ENCODE measurements around the gene HYOU1.
"Not testable (repeated sequence)": the region's sequence is repeated elsewhere in the genome, so short reads cannot be mapped to it uniquely, and the experiment has no call there.

Gene HYOU1

DNA sequence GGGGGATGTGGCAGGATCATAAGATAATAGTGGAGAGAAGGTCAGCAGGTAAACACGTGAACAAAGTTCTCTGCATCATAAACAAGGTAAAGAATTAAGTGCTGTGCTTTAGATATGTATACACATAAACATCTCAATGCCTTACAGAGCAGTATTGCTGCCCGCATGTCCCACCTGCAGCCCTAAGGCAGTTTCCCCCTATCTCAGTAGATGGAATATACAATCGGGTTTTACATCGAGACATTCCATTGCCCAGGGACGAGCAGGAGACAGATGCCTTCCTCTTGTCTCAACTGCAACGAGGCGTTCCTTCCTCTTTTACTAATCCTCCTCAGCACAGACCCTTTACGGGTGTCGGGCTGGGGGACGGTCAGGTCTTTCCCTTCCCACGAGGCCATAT lies 17.5 kb downstream of the HYOU1 start:
- DNase-seq = not testable (repeated sequence)

DNA sequence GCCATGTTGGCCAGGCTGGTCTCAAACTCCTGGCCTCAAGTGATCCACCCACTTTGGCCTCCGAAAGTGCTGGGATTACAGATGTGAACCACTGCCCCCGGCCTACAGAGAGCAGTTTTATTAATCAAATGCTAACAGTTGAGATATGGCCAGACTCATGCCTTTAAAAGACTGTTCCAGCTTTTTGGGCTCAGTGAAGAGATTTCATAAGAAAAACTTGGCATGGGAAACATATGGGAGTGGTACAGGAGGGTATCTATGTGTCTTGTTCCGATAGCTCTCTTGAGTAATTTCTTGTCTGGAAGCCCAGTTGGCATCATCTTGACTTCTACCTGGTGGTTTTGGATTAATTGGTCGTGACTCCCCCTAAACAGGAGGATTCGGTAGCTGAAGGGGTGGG lies 18.1 kb downstream of the HYOU1 start:
- no peak for DNase-seq

DNA sequence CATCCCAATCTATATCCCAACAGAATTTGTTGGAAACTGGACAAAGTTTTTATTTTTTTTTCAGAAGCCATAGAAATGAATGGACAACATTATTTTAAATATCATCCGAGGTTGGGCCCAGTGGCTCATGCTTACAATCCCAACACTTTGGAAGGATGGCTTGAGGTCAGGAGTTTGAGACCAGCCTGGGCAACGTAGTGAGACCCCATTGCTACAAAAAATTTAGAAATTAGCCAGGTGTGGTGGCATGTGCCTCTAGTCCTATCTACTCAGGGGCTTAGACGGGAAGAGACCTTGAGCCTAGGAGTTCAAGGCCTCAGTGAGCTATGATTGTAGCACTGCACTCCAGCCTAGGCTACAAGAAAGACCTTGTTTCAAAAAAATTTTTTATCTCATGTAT lies 22.2 kb downstream of the HYOU1 start:
- no peak for DNase-seq

DNA sequence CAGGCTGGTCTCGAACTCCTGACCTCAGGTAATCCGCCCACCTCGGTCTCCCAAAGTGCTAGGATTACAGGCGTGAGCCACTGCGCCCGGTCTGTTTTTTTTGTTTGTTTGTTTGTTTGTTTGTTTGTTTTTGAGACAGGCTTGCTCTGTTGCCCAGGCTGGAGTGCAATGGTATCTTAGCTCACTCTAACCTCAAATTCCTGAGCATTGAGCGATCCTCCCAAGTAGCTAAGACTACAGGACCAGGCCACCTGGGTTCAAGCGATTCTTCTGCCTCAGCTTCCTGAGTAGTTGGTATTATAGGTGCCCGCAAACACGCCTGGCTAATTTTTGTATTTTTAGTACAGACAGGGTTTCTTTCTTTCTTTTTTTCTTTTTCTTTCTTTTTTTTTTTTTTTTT lies 23.6 kb downstream of the HYOU1 start:
- not testable (repeated sequence) for DNase-seq

DNA sequence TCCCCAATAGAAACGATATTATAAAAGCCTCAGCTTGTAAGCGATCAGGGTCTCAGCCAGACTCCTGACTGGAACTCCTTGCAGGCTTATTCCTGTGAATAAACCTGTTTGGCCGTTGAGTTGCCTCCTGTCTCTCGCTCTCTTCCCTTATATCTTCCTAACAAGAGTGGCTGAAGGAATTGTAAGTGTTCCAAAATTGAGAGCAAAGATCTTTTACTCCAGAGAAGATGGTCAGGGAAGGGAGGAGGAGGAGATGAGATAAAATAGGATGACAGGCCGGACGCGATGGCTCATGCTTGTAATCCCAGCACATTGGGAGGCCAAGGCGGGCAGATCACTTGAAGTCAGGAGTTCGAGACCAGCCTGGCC lies 25.1 kb downstream of the HYOU1 start:
- DNase-seq = no peak

DNA sequence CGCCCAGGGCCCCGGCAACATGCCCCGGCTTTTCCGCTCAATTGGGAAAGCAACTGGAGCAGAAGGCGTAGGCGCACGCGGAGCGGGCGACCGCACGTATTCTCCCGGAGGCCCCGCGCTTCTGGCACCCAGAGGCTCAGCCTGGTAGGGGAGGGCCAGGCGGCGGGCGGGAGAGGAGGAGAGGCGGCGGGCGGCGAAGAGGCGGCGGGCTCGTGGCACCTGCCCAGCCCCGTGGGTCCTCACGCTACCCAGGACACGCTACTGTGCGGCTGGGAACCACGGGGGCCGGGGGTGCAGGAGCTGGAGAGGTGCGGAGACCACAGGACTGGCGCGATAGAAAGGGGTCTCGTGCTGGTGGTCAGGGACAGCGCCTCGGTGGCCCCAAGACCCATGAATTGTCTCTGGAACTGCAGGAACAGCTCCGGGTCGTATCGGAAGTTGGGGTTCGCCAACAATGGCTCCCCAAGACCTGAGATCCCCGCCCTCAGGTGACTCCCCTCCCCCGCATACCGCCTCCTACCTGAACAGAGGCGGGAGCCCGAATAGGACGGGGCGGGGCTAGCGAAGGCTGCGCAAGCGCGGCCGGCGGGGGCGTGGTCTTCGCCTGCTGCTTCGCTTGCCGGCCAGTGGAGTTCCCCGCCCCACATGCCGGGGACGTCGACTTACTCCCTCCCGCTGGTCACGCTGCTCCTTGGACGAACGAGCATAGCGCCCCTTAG lies 26.5 kb downstream of the HYOU1 start, which contains the start of gene SLC37A4:
SLC37A4 (minus strand) TSS at position 549 of the 719 bp plus-strand sequence.
- peak; percentile 97 for DNase-seq

DNA sequence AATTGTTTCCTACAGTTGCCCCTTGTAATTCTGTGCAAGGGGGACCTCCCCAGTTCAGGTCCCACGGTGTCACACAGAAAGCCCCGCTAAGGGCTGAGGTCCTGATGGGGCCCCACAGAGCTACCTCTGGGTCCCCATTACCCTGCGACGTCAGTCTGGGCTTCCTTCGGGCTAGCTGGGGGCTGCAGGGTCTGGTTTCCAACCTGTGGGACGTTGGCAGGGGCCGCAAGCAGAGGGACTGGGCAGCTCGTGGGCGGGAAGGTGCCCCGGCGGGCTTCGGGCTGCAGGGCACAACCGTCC lies 27.0 kb downstream of the HYOU1 start:
- DNase-seq = no peak

DNA sequence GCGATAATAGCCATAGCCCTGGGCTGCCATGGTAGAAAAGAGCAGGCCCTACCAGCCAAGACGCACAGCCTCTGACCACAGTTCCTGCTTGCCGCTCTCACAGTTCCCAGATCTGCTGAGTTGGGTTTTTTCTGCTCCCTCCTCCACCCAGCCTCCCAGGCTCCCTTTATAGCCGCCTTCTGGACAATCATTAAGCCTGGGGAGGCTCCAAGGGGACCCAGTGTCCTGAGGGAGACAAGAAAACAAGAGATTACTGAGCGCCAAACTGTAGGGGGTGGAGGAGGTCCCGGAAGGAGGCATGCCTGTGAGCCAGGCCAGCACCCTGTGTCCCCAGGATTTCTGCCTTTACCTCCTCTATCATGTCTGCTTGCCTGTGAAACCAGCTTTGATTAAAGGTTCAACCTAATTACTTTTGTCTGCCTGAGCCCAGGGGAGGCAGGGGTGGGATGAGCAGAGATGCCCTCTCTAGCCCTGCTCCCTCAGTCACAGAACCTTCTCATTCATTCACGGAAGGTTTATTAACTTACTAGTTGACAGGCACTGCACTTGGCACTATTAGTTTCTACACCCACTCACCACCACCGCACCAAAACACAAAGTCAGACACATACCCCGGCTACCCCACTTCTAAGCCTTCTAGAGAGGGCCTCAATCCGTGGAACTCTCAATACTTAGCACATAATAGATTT lies 27.5 kb downstream of the HYOU1 start:
- DNase-seq = no peak

DNA sequence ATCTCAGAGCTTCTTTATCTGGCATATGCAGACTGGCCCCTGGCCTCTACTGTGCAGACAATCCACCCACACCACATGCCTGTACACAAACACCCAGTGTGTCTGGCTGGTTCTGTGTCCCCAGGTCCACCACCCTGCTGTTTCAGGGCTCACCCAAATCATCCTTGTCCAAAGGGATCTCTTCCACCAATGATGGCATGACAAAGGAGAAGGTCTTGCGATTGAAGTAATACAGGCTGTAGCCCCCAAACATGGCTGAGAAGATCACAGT lies 28.0 kb downstream of the HYOU1 start:
- DNase-seq = no peak

DNA sequence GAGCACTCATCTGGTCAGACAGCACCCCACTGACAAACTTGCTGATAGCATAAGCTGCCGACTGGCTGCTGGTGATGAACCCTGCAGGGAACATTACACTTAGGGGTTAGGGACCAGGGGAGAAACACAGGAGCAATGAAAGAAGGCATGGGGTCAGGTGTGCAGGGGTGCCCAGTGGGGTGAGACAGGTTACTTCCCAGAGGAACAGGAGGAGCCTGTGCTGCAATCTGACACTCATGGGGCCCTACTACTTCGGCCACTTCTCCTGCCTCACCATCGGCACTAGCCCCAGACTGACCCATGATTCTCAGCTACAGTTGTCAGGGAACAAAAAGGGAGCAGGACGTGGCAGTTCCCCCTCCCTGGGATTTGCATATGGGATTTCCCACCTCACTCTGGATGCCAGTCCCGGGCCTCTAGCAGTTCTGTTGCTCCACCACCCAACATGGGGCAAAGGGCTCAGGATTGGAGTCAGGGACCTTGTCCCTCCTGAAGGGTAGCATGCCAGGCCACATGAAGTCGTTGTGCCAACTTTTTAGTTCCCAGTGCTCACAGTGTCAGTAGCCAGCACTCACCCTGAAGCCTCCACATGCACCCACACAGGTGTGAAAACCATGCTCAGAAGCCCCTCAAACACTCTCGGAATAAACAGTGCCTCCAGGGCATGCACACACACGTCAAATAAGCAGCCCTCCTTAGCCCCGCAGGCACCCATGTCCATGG lies 28.5 kb downstream of the HYOU1 start:
- DNase-seq = no peak

DNA sequence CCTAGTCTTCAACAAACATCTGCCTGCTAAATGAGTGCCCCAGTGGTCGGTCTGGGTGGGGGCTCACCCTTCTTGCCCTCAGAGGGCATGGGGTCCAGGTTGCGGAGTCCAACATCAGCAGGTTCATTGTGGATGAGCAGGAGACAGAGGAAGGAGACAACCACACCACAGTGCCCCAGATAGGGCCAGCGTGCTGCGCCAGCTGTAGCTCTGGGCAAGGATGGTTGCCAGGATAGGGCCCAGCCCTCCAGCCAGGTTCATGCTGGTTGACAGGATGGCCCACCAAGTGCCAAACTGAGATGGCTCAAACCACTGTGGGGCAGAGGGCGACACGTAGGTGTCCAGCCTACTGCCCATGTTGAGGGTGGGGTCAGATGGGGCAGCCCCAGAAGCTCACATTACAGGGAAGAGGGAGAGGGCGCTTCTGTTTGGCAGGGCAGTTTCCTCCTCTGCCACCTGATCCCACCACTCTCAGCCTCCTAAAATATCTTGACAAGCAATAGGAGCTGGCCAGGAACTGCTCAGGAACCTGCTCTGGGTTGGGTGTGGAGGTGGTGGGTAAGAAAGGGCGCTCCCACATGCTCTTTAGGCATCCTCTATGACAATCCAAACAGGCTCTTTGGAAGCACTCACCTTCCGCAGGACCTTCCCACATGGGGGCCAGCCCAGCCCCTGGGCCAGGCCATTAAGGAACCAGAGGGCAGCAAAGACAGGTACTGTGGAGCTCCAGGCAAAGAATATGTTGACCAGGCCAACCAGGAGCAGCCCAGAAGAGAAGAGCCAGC lies 29.3 kb downstream of the HYOU1 start:
- DNase-seq = no peak

DNA sequence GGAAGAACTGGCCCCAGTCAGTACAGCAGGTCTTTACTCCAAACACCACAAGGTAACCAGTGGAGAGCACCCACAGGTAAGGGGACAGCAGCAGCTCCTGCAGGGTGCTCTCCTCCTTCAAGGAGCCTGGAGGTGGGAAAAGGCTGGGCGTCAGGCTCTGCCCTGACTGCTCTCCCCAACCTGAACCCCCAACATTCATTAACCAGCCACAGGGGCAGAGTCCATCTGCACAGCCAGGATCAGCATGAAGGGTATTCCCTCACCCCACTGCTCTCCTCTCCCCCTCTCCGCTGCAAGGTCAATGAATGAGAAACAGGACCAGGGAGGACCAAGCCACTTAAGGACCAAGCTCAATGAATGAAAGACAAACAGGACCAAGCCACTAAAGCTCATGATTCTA lies 30.0 kb downstream of the HYOU1 start:
- DNase-seq = no peak

DNA sequence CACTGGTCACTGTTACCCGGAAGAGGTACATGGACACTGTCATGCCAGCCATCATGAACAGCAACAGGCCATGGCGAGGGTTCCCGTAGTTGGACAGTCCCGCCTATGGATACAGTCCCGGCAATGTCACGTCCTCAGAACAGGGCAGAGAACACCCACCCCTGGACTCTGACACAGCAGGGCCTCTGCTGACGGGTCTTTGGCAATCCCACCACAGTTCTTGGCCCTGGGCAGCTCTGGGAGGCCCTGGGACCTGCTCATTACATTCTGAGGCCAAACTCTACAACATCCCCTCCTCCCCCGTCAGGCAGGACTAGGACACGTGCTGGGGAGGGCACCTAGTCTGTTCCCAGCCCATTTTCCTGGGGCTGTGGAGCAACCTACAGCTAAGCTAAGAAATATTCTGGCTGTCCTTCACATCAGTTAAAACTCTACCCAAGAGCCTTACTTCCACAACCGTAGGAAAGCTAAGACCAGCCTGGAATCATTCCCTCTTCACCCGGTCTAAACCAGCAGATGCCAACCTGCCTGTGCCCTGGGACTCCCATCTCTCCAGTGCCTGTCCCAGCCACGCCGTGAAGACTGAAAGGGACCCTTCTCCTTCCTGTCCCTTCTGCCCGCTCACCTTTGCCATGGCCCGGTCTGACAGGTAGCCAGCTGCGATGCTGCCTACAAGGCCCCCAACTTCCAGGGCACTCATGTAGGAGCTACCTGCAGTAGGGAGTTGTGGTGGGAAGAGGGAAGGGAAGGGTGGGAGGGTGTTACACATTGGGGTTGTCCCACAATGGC lies 30.8 kb downstream of the HYOU1 start:
- DNase-seq = no peak

DNA sequence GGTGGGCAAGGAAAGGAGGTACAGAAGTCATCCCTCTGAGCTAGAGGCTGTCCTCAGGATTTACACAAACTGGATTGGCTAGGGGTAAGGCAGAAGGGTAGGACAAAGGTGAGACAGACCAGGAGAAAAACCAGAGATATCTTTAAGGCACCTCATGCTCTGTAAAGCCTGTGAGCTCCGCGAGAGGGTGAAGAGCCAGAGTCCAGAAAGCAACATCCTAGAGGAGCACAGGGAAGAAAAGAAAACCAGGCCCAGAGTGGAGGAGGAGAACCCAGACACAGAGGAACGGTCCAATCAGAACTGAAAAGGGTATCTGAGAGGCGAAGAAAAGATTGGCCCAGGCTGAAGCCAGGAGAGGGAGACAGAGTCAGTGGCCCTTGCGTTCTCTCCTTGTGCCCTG lies 31.5 kb downstream of the HYOU1 start:
- DNase-seq = no peak

DNA sequence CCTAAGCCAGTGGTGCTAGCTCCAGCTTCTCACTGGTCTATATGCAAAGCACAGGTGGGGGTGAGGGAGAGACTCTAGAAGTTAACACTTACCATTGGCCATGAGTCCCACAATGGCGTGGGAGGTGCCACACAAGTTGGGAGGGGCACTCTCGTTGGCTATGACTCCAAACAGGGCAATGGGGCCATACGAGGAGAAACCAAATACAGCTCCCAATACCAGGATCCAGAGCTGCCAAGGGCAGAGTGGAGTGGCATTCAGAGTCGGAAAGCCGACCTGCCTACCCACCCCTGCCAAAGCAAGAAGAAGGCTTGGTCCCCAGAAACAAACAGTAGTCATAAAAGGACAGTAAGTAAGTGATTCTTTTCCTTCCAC lies 31.9 kb downstream of the HYOU1 start:
- no peak for DNase-seq

DNA sequence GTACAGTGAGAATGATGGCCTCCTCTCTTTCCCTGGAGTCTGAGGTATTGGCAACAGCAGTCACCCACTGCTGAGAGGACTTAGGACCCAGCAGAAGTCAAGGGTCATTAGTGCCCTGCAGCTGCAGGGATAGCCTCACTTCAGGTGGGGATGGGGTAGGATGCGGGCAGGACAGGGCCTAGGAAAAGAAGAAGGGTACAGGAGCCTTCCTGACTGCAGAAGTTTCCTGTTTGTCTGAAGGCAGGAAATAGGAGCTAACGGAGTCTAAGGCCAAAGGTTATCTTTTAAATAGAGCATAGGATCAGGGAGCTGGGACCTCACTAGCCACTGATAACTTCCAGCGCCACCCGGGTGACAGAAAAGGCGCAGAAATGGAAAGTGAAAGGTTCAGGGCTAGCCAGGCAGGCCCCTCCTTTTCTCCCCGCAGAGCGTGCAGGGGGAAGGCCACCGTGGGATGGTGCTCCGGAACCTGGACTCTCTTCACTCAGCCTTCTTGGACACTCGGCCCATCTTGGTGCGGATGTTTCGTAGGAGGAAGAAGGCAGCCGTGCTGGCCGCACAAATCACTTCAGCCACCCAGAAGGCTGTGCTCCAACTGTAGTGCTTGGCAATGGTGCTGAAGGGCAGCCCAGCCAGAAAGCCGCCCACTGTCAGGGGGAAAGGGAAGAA lies 32.4 kb downstream of the HYOU1 start:
- no peak for DNase-seq

DNA sequence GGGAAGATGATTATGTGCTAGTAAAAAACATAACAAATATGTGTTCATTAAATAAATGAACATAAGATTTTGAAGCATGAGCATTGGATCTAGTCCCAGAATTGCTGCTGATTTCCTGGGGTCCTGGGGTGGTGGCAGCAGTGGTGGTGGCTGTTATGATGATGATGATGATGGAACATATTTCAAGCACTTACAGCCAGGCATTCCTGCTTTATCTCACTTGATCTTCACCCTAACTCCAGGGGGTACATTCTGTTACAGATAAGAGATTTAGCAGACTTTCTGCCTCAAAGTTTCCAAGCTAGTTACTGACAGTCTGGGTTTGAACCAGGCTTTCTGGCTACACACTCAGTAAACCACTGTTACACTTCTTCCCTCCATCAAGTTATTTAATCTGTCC lies 33.3 kb downstream of the HYOU1 start:
- no peak for DNase-seq

DNA sequence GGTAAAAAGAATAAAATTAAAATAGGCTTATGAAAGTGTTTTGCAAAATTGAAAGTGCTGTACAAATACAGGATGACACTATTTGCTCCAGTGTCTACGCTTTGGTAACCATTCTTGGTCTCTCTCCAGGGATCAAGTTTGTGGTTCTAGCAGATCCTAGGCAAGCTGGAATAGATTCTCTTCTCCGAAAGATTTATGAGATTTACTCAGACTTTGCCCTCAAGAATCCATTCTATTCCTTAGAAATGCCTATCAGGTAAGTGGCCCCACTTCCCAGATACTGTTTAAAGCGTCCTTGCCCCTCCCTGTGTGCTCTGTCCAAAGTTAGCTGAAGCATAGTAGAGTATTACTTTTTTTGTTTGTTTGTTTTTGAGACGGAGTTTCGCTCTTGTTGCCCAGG lies 35.4 kb downstream of the HYOU1 start:
- no peak for DNase-seq

DNA sequence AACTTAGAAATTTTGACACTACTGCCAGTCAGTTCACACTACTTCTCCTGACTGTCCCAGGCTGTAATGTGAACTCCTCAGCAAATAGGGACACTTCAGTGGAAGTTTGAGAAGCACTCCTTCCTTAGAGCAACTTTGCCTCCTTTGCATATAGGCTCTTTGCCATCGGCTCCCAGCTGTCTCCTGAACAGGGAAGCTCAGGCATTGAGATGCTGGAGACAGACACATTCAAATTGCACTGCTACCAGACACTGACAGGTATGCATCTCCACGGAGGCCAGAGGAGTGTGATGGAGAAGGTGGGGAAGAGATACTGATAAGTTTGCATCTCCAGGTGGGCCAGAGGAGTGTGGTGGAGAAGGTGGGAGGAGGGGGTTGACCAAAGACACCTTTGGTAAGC lies 37.0 kb downstream of the HYOU1 start:
- no peak for DNase-seq

DNA sequence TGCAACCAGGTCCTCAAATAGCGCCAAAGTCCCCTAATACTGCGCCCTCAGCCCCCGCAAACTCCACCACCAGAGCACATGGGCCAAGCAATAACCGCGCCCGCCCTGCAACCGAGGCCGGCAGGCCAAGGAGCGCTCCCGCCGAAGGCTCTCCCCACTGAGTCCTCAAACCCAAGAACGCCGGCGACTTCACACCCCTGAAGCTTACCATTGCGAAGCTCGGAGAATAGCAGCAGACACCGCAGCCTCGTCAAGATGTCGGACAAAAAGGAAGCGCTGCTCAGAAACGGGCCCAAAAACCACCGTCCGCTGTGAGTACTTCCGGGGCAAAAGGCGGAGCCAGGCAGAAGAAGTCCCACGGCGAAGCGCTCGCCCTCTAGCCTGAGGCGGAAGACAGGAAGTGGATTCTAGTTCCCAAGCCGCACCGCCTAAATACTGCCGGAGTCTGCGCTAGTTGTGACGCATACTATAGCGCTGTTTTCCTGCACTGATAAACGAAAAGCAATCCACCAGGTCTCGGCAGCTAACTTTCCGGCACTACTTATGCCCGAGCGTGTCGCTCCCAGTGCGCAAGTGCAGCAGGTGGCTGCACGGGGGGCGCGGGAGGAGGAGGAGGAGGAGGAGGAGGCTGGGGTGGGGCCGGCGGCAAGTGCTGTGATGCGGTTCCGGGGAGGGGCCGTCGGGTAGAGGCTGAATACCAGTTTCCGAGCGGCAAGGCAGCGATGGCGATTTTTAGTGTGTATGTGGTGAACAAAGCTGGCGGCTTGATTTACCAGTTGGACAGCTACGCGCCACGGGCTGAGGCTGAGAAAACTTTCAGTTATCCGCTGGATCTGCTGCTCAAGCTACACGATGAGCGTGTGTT lies 38.7 kb downstream of the HYOU1 start, which contains the start of the genes RPS25 and TRAPPC4:
RPS25 (minus strand) TSS at position 270 of the 865 bp plus-strand sequence; CDS start at position 211, 59 bp downstream.
TRAPPC4 (plus strand) TSS at position 693 of the 865 bp plus-strand sequence; CDS start at position 723, 30 bp downstream.
- peak; percentile 99 for DNase-seq

DNA sequence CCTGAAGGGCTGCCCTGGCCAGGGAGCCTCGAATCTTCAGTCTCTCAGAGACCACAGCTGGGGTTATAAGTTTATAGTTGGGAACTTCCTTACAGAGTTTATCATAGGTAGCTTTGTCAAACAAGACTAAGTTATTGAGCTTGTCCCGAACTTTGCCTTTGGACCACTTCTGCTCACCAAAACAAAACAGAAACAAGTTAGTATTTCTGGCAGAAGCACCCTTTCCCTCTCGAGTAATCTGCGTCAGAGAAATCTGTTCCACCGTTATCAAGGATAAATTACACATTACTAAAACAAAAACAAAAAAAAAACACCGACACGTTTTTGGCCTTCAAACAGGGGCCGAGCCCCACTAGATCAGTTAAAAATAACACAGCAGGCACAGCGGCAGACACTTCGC lies 39.6 kb downstream of the HYOU1 start:
- DNase-seq = not testable (repeated sequence)
